NCI-H146 treated with DMSO at 0.1 percent for 48 hours (cell line): ENCODE data around the gene TMEM258.

ENCODE experiments used
- DNase-seq: peaks from one replicate; lab custom pipeline; 2025; ENCODE audit not compliant: unreplicated experiment; lab: John Stamatoyannopoulos, UW

The TMEM258 gene

DNA sequence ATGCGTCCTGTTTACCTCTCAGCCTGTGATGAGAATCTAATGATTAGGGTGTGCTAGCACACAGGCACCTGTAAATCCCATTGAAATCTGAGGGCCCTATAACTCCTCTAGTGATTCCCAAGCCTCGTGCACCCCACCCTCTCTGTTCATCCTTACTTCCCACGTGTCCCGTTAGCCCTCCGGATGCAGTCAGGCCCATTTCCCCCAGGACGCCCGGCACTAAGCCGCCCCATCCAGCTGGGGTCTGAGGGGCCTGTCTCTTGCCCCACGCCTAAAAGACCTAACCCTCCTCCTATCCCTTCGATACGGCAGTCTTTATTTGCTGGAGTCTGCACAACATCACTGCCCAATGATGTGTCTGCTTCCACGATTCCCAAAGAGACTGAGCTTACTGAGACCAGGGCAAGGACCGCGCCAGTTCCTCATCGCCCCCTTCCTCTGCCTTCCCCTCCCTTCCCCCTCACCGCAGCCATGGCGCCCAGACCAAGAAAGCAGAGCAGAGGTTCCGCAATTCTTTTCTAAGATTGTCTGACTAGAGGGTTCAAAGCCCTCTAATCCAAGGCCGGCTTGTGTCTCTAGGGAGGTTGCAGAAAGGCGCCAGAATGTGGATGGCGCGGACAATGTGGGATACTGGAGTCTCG lies 34.7 kb upstream of the TMEM258 start:
- peak; percentile 35 for DNase-seq

DNA sequence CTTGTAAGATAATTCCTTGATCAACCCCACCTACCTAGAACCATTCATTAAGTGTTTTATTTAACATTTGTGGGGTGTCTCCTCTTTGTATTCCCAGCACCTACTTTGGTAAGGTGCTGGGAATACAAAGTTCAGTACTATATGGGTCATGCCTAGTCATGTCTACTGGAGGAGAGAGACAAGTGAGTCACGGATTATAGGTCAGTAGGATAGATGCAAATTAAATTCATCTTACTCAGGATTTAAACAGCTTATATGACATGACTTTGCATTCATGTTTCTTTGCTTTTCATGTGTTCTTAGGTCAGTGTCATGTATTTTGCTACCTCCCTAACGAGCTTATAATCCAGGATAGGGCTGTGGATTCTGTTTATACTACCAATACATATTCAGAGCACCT lies 27.8 kb upstream of the TMEM258 start:
- DNase-seq = no peak

GRCh38 chr11:61817471-61818202 lies 25.2 kb upstream of the TMEM258 start:
- no peak for DNase-seq

GRCh38 chr11:61816736-61817455 lies 24.5 kb upstream of the TMEM258 start, which contains the start of gene FADS1:
FADS1 (minus strand) TSS chr11:61817003; CDS start chr11:61816929, 74 bp downstream.
- peak; percentile 91 for DNase-seq

GRCh38 chr11:61815790-61816735 lies 23.7 kb upstream of the TMEM258 start:
- DNase-seq = peak; percentile 69

GRCh38 chr11:61814958-61815789 lies 22.8 kb upstream of the TMEM258 start:
- peak; percentile 95 for DNase-seq

DNA sequence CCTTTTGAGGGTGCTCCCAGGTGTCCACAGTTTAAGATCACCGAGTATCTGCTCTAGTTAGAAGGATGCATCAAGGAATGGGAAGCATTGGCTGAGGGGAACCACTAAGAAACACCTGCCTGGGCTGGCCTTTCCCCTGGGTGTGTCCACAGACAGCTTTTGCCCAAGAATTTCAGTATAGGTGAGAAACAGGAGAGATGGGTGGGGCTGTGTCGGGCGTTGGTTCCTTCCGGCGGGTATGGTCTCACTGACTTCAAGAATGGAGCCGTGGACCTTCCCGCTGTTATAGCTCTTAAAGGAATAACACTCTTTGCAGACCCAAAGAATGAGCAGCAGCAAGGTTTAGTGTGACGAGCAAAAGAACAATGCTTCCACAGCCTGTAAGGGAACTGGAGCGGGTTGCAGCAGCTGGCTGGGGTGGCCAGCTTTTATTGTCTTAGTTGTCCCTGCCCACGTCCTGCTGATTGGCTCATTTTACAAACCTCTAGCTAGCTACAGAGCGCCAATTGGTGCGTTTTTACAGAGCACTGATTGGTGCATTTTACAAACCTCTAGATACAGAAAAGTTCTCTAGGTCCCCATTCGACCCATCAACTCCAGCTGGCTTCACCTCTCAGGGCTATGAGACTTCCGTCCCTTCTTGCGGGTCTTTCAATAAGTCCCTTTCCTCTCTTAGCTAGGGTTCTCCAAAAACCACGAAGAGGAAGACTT lies 22.0 kb upstream of the TMEM258 start:
- peak; percentile 28 for DNase-seq

DNA sequence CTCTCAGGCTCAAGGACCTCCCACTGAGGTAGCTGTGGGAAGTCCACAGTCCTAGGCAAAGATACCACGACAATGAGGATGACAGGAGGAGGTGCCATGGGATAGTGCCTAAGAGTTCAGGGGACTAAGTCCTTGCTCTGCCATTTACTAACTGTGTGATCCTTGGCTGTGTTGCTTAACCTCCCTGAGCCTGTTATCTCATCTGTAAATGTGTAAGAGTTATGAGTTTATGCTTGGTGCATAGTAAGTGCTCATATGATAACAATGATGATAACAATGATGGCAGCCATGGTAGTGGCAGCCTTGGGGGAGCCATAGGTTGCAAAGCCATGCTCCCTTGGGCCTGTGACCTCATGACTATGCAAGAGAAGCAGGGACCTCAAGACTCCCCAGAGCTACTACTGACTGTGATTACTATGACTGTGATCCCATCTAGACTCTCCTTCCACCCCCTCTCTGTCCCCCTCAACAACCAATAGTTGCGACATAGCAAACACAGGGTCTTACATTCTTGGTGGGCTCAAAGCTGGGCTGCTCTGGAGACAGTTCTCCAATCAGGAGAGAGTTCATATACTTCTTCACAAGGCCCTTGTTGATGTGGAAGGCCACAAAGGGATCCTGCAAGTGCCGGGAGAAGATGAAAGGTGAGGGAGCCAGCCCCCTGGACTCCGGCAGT lies 20.5 kb upstream of the TMEM258 start:
- no peak for DNase-seq

- no peak for DNase-seq
Observed at GRCh38 chr11:61811831-61812230, 19.4 kb upstream of the TMEM258 start.

- DNase-seq = no peak
Observed at GRCh38 chr11:61810671-61811175, 18.3 kb upstream of the TMEM258 start.

DNA sequence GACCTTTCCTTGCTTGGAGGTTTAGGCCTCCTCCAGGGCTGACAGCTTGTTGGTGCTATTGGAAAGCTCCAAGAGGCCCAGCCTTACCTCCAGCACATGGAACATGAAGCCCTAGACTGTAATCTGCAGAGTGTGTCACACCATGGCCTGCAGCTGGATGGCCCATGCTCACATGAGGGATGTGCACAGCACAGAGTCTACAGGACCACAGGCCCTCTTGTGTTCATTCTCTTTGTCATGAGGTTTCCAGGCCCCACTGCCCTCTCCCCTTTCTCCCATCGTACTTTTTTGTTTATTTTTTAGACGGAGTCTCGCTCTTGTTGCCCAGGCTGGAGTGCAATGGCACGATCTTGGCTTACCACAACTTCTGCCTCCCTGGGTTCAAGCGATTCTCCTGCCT lies 14.4 kb upstream of the TMEM258 start:
- DNase-seq = no peak

DNA sequence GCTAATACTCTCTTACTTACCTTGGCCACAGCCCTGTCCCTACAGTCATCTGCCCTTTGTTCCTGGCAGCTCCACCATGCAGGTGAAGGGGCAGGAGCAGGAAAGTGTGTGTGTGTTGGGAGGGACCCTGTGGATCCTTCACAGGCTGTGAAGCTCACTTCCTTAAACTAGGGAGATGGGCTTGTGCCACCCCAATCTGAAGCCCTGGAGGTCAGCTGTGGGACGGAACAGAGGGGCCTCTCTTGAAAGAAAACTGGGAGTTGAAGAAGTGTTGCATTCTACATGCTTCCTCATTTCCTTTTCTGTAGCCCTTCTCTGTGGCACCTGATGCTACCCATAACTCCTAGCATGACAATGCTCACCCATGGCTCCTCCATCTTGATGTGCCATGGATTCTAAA lies 12.7 kb upstream of the TMEM258 start:
- DNase-seq = no peak

DNA sequence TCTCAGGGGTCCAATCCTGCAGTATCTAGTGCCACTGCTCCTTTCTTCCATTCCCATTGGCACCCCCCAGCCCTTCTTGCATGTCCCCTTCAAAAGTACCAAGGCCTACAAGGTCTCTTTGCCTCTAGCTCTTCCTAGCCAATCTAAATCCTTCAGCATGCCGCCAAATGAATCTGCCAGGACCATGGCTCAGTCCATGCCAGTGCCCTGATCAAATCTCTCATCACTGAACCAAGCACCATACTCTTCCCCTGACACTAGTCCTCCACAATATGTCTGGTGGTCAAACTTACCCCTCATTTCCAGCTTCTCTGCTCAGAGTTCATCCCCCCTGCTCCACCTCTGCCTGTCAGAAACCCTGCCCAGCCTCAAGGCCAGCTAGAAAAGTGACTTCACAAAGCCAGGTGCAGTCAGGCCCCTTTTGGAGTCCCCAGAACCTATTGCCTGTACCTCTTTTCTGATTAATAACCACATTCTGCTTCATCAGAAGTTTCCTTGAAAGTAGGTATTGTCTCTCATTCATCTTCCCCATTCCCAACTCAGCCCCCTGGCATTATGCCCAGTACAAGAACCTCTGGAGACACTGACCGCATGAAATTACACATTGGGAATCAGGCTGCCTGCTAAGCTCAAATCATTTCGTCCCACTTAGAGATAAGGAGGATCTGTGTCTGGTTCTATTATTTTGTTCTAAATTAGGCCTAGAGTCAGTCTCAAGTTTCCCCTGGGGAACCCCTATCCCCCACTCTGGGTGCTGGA lies 11.7 kb upstream of the TMEM258 start:
- no peak for DNase-seq

GRCh38 chr11:61802605-61803004 lies 10.2 kb upstream of the TMEM258 start:
- DNase-seq = no peak

DNA sequence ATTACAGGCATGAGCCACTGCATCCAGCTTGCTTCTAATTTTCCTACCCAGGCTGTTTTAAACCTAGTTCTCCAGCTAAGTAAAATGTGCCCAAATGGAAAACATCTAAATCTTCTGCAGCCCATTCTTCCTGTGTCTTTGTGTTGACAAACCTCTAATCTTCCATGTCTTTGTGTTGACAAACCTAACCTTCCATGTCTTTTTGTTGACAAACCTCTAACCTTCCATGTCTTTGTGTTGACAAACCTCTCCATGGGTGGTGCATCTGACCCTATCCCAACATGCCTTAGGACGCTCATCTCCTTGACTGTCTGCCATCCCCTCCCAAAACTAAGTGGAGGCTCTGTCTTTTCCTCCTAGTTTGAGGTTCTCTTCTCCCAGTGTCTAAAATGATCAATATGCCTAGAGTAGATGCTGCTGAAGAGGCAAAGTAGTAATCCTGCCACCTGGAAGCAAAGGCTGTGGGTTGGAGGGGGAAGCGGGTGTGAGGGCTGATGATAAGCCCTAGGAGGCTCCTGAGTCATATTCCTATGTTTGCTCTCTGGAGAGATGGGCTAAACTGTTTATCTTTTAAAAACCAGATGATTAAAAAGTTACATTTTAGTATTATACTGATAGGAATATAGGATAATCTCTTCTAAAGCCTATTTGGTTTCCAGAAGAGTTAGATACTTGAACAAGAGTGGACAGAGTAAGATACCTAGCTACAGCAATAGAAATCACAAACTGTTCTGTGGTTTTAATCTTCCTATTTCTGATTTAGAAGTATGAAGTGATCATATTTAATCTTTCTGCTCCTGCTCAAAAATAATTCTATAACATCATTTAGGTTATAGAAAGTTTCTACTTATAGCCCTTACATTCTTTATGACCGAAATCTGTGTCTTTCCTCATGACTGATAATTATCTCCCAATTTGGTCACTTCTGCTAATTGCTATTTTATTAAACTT lies 8.2 kb upstream of the TMEM258 start:
- no peak for DNase-seq

GRCh38 chr11:61799665-61800284 lies 7.4 kb upstream of the TMEM258 start:
- DNase-seq = no peak
